ENCODE results near the gene MORC2. TPM values are rescaled to one million over a fixed set of nuclear protein-coding genes. Genes with fewer than 3 reads are reported as not detected.
A peak's percentile ranks its signal among the peaks of the same experiment; 100 is the strongest.

Gene MORC2
- total and polyA plus RNA-seq, 9 of the 15 experiments (the other 6 are each of a cell fraction or from before 2014, with no cell fraction given), result 3.3 to 34.7 (median 16.7) TPM

GRCh38 chr22:30969532-30970355 lies 1.2 kb upstream of the MORC2 start (continued):
- TF ChIP-seq CREB3L1 (IDR thresholded peaks at IDR 0.05; ENCODE audit: borderline replicate concordance, low read depth), result no peak
- TF ChIP-seq KDM1A (IDR thresholded peaks at IDR 0.05), result no peak
- TF ChIP-seq ZBTB7A (IDR thresholded peaks at IDR 0.05; ENCODE audit: borderline replicate concordance, control insufficient read depth, low read depth, low read length), result no peak
- TF ChIP-seq NR2C2 (CRISPR knock-in tag; IDR thresholded peaks at IDR 0.05), result no peak
- peak; percentile 75; the same call in 1 of the 2 replicates for TF ChIP-seq NR2C2 (tag; IDR thresholded peaks at IDR 0.05)
- no peak for TF ChIP-seq ZNF318 (IDR thresholded peaks at IDR 0.05; ENCODE audit: borderline replicate concordance in 1 of 2, low read depth in 1 of 2)
- TF ChIP-seq PRMT5 (CRISPR knock-in tag; IDR thresholded peaks at IDR 0.05), result no peak
- TF ChIP-seq C11orf30 (IDR thresholded peaks at IDR 0.05; ENCODE audit: low read depth), result no peak
- no peak for TF ChIP-seq POLR2H (tag; IDR thresholded peaks at IDR 0.05; ENCODE audit: low read depth)
- no peak for TF ChIP-seq MAFG (tag; conservative IDR thresholded peaks at IDR 0.05)
- TF ChIP-seq CBX3 (IDR thresholded peaks at IDR 0.05; ENCODE audit: borderline replicate concordance in 1 of 2, low read length in 2 of 2), result no peak
- no peak for TF ChIP-seq ZNF395 (CRISPR knock-in tag; IDR thresholded peaks at IDR 0.05)
- peak; percentile 79 for TF ChIP-seq VEZF1 (CRISPR knock-in tag; IDR thresholded peaks at IDR 0.05)

Data from K562 (cell line).